Measurements from ENCODE around the gene DNAAF1. TPM values are rescaled to one million over a fixed set of nuclear protein-coding genes. Genes with fewer than 3 reads are reported as not detected.

Gene DNAAF1
- total and polyA plus RNA-seq, 2 experiments from 2014 or later, result 0.42 TPM

GRCh38 chr16:84165746-84166145 is 20.6 kb downstream of the DNAAF1 start (continued):
- TF ChIP-seq ZNF462 (CRISPR knock-in tag; IDR thresholded peaks at IDR 0.05), result no peak
- TF ChIP-seq CTCF (conservative IDR thresholded peaks at IDR 0.05; ENCODE audit: low read depth in 2 of 2), result no peak
- no peak for TF ChIP-seq EZH2phosphoT487 (IDR thresholded peaks at IDR 0.05; ENCODE audit: unreplicated experiment)
- TF ChIP-seq JUNB (IDR thresholded peaks at IDR 0.05; ENCODE audit: unreplicated experiment), result no peak
- no peak for TF ChIP-seq CREB1 (CRISPR knock-in tag; IDR thresholded peaks at IDR 0.05; ENCODE audit: low read depth)
- TF ChIP-seq STAT1 (IDR thresholded peaks at IDR 0.05; ENCODE audit: unreplicated experiment), result no peak
- no peak for TF ChIP-seq REST (IDR thresholded peaks at IDR 0.05; ENCODE audit: unreplicated experiment)
